Erythroblast (primary cell): ENCODE data around the gene BHLHE23.
A peak's percentile ranks its signal among the peaks of the same experiment; 100 is the strongest.

Experiments
- DNase-seq, 2 experiments: peaks; one replicate each; lab custom pipeline; 2025; lab: John Stamatoyannopoulos, UW
- GATA1 ChIP-seq: IDR thresholded peaks from 2 replicates; pipeline ENCODE4 v1.6.1; 2011; ENCODE audit warnings: low read depth, mild to moderate bottlenecking, control low read depth, low read length, moderate library complexity
- POLR2A ChIP-seq: IDR thresholded peaks from 2 replicates; pipeline ENCODE4 v1.6.1; 2011; ENCODE audit warnings: mild to moderate bottlenecking, low read length

BHLHE23 gene

GRCh38 chr20:63014710-63015109 is 7.9 kb upstream of the BHLHE23 start:
- TF ChIP-seq POLR2A (no peak), GATA1 (no peak)
- no peak for DNase-seq

GRCh38 chr20:63014287-63014686 is 7.5 kb upstream of the BHLHE23 start:
- DNase-seq: no peak
- no peak for TF ChIP-seq GATA1
- no peak for TF ChIP-seq POLR2A

- TF ChIP-seq POLR2A (no peak), GATA1 (no peak)
- DNase-seq: no peak
Measured at GRCh38 chr20:63013207-63013606, 6.4 kb upstream of the BHLHE23 start.

GRCh38 chr20:63011798-63012197 is 5.0 kb upstream of the BHLHE23 start:
- no peak for DNase-seq
- TF ChIP-seq POLR2A (no peak), GATA1 (no peak)

- TF ChIP-seq POLR2A (no peak), GATA1 (no peak)
- DNase-seq: no peak
Measured at GRCh38 chr20:63009988-63010769, 3.4 kb upstream of the BHLHE23 start.

- TF ChIP-seq GATA1 (no peak), POLR2A (no peak)
- peak; percentile 68 to 86 for DNase-seq
Measured at GRCh38 chr20:63009045-63009961, 2.5 kb upstream of the BHLHE23 start.

- no peak for TF ChIP-seq POLR2A
- no peak for TF ChIP-seq GATA1
- DNase-seq: no peak
Measured at GRCh38 chr20:63008541-63009044, 1.8 kb upstream of the BHLHE23 start.

- DNase-seq: no peak
- TF ChIP-seq GATA1: no peak
- no peak for TF ChIP-seq POLR2A
Measured at GRCh38 chr20:63007646-63008488, 1.1 kb upstream of the BHLHE23 start.

- no peak for DNase-seq
- TF ChIP-seq POLR2A: no peak
- no peak for TF ChIP-seq GATA1
Measured at GRCh38 chr20:63007360-63007645, 539 bp upstream of the BHLHE23 start.

- TF ChIP-seq GATA1: no peak
- no peak for TF ChIP-seq POLR2A
- peak; percentile 22 to 36 for DNase-seq
Measured at GRCh38 chr20:63005862-63006539, 763 bp downstream of the BHLHE23 start.

GRCh38 chr20:63005365-63005861 is 1.4 kb downstream of the BHLHE23 start:
- no peak for DNase-seq
- TF ChIP-seq GATA1: no peak
- TF ChIP-seq POLR2A: no peak

- DNase-seq: no peak
- TF ChIP-seq POLR2A (no peak), GATA1 (no peak)
Measured at GRCh38 chr20:63004607-63005364, 2.0 kb downstream of the BHLHE23 start.
